Measurements from ENCODE around the gene GTF2H4.
A peak's percentile ranks its signal among the peaks of the same experiment; 100 is the strongest.

Gene GTF2H4

GRCh38 chr6:30882759-30883684 is 25.0 kb upstream of the GTF2H4 start:
- DNase-seq (ENCODE audit: low read depth in 2 of 2), result no peak

- DNase-seq (ENCODE audit: low read depth in 2 of 2), result peak; percentile 28 to 45
Measured at GRCh38 chr6:30883685-30884520, 24.1 kb upstream of the GTF2H4 start, which contains the start of gene DDR1. Gene DDR1, plus strand, starts transcription at chr6:30884519. Its CDS starts 4,211 bp downstream, at chr6:30888730.

- peak; percentile 37 to 44 for DNase-seq (ENCODE audit: low read depth in 2 of 2)
Measured at GRCh38 chr6:30884521-30885480, 23.2 kb upstream of the GTF2H4 start.

- DNase-seq (ENCODE audit: low read depth in 2 of 2), result no peak
Measured at GRCh38 chr6:30885481-30885998, 22.5 kb upstream of the GTF2H4 start.

GRCh38 chr6:30885999-30886896 is 21.8 kb upstream of the GTF2H4 start:
- no peak for DNase-seq (ENCODE audit: low read depth in 2 of 2)

- DNase-seq (ENCODE audit: low read depth in 2 of 2), result no peak
Measured at GRCh38 chr6:30886897-30887255, 21.1 kb upstream of the GTF2H4 start.

GRCh38 chr6:30887901-30888815 is 19.8 kb upstream of the GTF2H4 start:
- DNase-seq (ENCODE audit: low read depth in 2 of 2), result no peak

GRCh38 chr6:30888816-30889495 is 19.1 kb upstream of the GTF2H4 start:
- DNase-seq (ENCODE audit: low read depth in 2 of 2), result no peak

- no peak for DNase-seq (ENCODE audit: low read depth in 2 of 2)
Measured at GRCh38 chr6:30889496-30889885, 18.5 kb upstream of the GTF2H4 start.

- no peak for DNase-seq (ENCODE audit: low read depth in 2 of 2)
Measured at GRCh38 chr6:30889921-30890645, 17.9 kb upstream of the GTF2H4 start.

- no peak for DNase-seq (ENCODE audit: low read depth in 2 of 2)
Measured at GRCh38 chr6:30890646-30891449, 17.2 kb upstream of the GTF2H4 start.

GRCh38 chr6:30891450-30891723 is 16.6 kb upstream of the GTF2H4 start:
- no peak for DNase-seq (ENCODE audit: low read depth in 2 of 2)

GRCh38 chr6:30891816-30892538 is 16.0 kb upstream of the GTF2H4 start:
- no peak for DNase-seq (ENCODE audit: low read depth in 2 of 2)

GRCh38 chr6:30893001-30893591 is 14.9 kb upstream of the GTF2H4 start:
- no peak for DNase-seq (ENCODE audit: low read depth in 2 of 2)

- no peak for DNase-seq (ENCODE audit: low read depth in 2 of 2)
Measured at GRCh38 chr6:30893666-30894065, 14.3 kb upstream of the GTF2H4 start.

- DNase-seq (ENCODE audit: low read depth in 2 of 2), result no peak
Measured at GRCh38 chr6:30894381-30894780, 13.6 kb upstream of the GTF2H4 start.
